NB4 (cell line): ENCODE data around the gene PPM1N.

Source experiments
- DNase-seq: peaks from one replicate; pipeline ENCODE4 v3.0.0; 2010; ENCODE audit warnings: low read depth
- H3K4me3 ChIP-seq: one replicate; pipeline ENCODE4 v1.5.1; 2011; ENCODE audit warnings: mild to moderate bottlenecking, low read depth, low read length, moderate library complexity
- CTCF ChIP-seq: IDR thresholded peaks from one replicate; pipeline ENCODE4 v1.5.1; 2012; ENCODE audit warnings: low read depth, low read length
- MAX ChIP-seq: IDR thresholded peaks from 2 replicates; pipeline ENCODE4 v1.6.1; 2011; ENCODE audit warnings: low read depth, low read length
- MYC ChIP-seq: IDR thresholded peaks from 2 replicates; pipeline ENCODE4 v1.6.1; 2011; ENCODE audit warnings: low read depth, low read length
- POLR2A ChIP-seq: IDR thresholded peaks from 2 replicates; pipeline ENCODE4 v1.6.1; 2011; ENCODE audit warnings: mild to moderate bottlenecking; ENCODE audit not compliant: insufficient read length; ENCODE audit errors: extremely low read depth

PPM1N gene

GRCh38 chr19:45539459-45539858, 41.2 kb downstream of the PPM1N start:
- no peak for DNase-seq
- no peak overlapping the region for H3K4me3 ChIP-seq
- TF ChIP-seq MYC (no peak), CTCF (no peak), MAX (no peak), POLR2A (no peak)

GRCh38 chr19:45542234-45542668, 44.0 kb downstream of the PPM1N start:
- DNase-seq, result peak; percentile 87
- TF ChIP-seq MAX (peak; percentile 37; the same call in 1 of the 2 replicates), CTCF (no peak), MYC (no peak)
- H3K4me3 ChIP-seq, result no peak overlapping the region

GRCh38 chr19:45547211-45547770, 49.0 kb downstream of the PPM1N start:
- DNase-seq, result no peak
- TF ChIP-seq POLR2A (no peak), MAX (no peak), CTCF (no peak), MYC (no peak)
- no peak overlapping the region for H3K4me3 ChIP-seq

- TF ChIP-seq POLR2A (no peak), CTCF (no peak), MYC (no peak), MAX (no peak)
- no peak for DNase-seq
- H3K4me3 ChIP-seq, result no peak overlapping the region
Measured at GRCh38 chr19:45547965-45548609, 49.8 kb downstream of the PPM1N start.
